OCI-LY7 (cell line): ENCODE measurements around the gene EPHA6.

Source experiments
- CTCF ChIP-seq: fragments of 200-600 bp; sonication (generic); conservative IDR thresholded peaks from 2 replicates; pipeline ENCODE4 v1.5.1; 2014; ENCODE audit warnings: mild to moderate bottlenecking, antibody characterized with exemption, low read length, moderate library complexity, mixed read lengths
- EZH2phosphoT487 ChIP-seq: fragments of 200-600 bp; sonication (generic); IDR thresholded peaks from 2 replicates; pipeline ENCODE4 v1.6.1; 2018; ENCODE audit warnings: low read depth, borderline replicate concordance, mild to moderate bottlenecking, mixed run types, antibody characterized with exemption, low read length, moderate library complexity, mixed read lengths

- TF ChIP-seq CTCF = no peak
- no peak for TF ChIP-seq EZH2phosphoT487
Observed at GRCh38 chr3:97350971-97351370, 536.6 kb downstream of the EPHA6 start.
